COR-L47 (cell line): Measurements from ENCODE around the gene TEAD1.

Source experiments
- DNase-seq: peaks from one replicate; lab custom pipeline; 2025; lab: John Stamatoyannopoulos, UW

The TEAD1 gene

DNA sequence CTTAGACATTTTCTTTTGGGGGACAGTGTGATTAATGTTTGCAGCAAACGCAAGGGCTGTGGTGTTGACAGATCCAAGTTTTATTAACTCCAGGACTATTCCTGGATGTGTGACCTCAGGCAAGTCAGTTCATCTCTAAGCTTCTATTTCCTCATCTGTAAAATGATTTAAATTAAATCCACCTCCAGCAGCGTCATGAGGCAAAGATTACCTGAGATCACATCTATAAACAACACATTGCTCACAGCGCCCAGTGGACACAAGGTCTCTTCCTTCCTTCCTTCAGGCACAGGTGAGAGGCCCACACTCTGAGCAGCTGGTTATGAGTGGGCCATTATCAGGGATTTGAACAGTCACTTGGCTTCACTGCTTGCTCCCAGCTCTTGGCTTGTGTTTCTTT is 223.6 kb downstream of the TEAD1 start:
- DNase-seq, result no peak

DNA sequence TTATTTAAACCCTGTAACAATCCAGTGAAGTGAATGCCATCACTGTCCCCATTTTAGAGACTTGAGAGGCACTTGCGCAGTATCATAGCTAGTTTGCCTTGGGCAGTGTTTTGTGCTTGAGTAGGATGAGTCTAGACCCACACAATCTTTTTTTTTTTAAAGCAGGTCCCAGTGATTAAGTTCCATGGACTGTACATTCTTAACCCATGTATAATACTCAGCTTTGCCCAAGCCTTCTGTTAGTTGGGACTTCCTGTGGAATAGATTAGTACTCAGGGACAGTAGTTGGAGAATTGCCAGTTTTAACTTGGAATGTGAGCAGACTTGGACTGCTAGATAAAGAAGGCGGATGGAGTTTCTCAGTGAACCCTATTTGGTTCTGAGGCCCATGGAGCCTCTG is 226.3 kb downstream of the TEAD1 start:
- DNase-seq, result no peak

DNA sequence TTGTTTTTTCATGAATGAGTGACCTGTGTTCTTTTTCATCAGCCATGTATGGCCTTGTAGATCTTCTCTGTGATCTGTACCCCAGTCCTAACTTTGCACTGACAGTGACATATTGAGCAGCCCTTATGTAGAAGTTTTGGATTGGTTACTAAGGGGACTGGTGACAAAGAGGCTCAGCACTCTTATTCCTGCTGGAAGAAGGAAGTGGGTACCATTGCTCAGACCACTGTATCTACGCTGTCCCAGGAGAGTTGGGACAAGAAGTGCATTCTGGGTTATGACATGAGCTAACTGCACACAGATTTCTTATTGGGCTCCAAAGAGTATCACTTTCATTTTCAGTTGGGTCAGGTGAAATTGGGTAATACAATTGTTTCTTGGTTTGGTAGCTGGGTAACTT is 227.1 kb downstream of the TEAD1 start:
- DNase-seq, result no peak

DNA sequence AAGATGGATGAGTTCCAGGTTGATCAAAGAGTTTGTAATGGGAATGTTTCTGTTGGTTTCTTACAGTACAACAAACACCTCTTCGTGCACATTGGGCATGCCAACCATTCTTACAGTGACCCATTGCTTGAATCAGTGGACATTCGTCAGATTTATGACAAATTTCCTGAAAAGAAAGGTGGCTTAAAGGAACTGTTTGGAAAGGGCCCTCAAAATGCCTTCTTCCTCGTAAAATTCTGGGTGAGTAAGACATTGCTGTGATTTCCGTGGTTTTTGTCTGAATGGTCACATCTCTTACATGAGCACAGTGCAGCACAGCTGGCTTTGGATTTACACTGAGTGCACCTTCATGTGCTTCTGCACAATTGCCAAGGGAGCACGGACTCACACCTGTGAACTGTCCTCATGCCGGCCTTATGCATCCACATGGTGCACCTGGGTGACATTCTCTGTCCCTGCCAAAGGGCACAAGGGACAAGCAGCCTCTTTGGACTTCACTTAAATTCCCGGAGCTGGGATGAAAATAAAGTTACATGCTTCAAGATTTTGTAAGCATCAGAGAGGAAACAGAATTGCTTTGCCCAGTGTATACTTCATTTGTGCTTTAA is 227.8 kb downstream of the TEAD1 start:
- DNase-seq, result no peak

DNA sequence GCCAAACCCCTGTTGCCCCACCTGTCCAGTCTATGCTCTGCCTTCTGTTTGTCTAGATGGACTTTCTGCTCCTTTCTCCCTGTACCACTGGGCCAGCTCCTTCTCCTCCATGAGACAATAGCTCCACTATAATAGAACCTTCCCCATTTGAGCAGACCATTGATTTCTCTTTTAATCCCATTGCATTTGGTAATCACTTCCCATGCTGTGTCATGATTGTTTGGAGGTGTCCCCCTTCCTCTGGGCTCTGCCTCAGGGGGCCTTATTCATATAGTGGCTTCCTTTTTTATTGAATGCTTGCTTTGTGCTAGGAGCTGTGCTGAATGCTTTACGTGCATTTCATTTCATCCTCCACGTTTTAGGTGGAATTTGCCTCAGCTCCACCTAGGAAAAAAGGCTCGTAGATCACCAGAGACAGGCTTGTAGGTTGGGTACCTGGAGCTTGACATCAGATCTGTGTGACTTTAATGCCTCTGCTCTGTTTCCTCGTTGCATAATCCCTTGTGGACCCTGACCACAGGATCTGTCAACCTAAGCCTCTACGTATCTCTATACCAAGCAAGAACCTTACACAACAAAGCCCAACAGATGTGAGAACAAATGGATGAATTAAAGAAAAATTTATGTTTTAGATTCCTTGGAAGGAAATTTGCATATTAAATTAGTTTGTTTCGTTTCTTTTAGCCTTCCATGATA is 228.7 kb downstream of the TEAD1 start:
- DNase-seq, result no peak

DNA sequence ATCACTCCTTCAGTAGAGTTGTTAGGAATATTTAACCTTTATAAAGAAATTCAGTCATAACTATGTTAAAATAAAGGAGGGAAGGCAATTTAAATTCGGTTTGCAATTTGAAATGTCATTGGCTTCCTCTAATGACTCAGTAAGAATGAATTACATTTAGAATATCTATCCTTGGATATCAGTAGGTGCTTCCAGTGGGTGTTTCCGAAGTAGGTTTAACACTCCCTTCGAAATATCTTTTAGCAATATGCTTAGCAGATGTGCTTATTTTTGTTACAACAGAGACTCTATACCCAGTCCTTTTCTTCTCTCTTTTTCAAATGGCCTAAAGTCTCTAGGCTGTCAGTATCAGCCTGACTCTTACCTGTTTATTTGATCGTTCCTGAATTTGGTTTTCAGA is 231.2 kb downstream of the TEAD1 start:
- DNase-seq, result no peak

DNA sequence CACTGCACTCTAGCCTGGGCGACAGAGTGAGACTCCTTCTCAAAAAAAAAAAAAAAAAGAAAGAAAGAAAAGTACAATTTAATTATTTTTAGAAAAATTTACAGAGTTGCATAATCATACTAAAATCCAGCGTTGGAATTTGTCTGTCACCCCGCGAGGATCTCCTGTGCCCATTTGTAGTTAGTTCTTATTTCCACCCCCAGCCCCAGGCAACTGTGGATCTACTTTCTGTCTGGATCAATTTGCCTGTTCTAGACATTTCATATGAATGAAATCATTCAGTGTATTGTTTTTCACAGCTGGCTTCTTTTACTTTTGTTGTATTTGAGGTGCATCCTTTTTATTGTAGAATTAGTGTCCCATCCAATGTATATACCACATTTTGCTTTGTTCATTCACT is 232.3 kb downstream of the TEAD1 start:
- no peak for DNase-seq

DNA sequence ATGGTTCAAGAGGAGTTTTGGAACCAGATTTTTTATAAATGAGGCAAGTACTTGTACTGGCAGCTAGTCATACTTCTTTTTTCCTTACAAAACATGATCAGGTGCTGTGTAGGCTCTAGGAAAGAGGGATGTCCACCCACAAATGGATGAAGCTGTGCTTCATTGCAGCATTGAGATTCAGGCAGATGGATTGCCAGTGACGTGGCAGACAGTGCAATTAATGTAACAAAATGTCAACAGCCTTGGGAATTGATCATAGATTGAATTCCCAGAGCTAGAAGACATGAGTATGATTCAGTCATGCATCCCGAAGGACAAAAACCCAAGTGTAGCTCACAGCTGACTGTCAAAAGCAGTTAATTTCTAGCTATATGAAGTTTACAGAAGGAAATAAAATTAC is 235.7 kb downstream of the TEAD1 start:
- DNase-seq, result no peak

DNA sequence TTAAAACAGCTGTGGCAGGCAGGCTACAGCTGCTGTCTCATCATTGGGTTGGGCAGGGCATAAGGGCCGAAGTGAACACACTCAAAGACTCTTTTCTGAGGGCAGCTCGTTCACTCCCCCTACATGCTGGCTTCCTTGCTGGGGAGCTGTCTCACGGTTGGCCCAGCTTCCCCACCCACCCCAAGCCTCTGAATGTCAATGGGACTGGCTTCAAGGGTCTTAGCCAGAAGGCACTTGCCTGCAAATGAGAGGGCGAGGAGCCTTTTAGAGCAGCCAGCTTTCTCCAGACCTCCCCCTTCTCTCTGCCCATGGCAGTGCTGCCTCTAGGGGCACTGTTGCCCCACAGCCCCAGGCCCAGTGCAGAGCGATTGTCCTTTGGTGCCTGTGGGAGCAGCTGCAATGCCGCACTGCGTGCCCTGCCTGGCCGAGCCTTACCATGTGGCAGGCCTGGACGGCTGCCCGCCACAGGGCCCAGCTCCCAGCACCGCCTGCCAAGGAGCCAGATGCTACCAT is 240.2 kb downstream of the TEAD1 start:
- DNase-seq, result no peak

DNA sequence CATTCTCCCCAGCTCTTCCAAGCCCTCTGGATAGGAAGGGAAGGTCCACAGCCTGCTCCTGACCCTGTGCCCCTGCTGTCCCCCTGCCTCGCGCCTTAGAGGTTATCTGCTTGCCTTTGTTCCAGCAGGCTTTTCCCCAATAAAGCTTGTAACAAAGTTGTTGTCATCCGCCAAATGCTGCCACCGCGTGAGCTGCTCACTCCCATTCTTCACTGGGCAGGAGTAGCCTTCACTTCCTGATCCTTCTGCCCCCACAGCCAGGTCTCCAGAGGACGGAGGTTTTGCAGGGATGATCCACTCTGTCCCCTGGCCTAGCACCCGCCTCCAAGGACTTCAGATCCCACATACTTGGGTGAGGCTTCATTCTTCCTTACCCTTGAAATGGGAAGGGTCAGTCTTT is 240.9 kb downstream of the TEAD1 start:
- DNase-seq, result no peak

DNA sequence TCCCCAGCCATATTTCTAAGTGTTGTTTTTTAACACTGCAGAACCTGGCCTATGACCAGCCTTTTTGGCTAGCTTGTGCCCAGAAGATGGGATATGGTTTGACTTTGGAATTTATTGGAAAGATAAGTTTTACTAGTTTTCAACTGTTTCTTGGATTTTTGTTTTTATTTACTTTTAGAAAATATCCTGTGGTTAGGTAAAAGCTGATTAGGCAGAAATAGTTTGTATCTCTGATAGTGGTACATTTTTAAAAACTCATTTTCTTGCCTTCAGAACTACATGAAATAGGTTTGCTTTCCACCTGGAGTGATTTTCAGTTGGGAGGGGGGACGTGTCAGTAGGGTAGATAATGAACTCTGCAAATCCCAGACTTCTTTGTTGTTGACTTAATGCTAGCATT is 243.6 kb downstream of the TEAD1 start:
- no peak for DNase-seq

DNA sequence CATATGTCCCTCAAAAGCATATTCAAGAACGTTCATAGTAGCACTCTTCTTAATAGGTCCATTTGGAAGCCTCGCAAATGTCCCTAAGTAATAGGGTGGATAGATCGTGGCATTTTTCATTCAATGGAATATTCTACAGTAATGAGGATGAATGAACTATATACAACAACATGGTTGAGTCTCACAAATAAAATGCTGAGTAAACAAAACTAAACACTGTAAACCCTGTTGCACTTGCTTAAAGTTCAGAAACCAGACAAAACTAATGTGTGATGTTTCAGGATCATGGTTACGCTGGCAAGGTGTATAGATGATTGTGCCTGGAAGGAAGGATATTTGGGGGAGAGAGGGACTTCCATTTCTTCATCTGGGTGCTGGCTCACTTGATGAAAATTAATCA is 244.4 kb downstream of the TEAD1 start:
- no peak for DNase-seq

DNA sequence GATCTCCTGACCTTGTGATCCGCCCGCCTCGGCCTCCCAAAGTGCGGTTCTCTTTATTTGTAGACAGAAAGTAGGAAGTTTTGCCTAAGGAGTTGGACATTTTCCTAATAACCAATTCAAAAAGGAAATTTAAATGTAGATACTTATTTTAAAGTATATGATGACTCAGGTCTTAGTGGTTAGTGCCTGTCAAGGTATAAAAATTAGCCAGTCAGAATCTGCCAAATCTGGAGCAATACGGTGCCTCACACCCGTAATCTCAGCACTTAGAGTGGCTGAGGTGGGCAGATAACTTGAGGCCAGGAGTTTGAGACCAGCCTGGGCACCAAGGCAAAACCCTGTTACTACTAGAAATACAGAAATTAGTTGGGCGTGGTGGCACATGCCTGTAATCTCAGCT is 248.2 kb downstream of the TEAD1 start:
- no peak for DNase-seq

DNA sequence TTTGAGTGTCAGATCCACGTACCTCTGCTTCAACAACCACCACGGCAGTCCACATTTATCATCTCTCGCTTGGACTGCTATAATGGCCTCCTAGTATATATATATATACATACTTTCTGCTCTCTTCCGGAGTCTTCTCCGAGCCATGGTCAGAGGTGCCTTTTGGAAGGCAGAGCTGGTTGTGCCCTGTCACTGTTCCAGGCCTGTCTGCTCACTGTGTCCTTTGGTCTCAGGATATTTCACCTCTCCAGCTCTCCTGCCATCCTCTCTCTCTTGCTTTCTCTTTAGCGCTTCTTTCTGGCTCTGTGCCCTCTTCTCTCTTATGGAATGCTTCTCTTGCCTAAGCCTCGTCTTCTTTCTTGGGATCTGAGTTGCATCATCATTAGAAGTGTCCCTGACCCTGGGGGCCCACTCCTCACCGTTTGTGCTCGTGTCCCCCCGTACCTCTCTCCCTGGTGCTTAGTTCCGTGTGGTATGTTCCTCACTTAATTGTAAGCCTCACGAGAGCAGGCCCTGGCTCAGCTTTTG is 248.8 kb downstream of the TEAD1 start:
- no peak for DNase-seq

DNA sequence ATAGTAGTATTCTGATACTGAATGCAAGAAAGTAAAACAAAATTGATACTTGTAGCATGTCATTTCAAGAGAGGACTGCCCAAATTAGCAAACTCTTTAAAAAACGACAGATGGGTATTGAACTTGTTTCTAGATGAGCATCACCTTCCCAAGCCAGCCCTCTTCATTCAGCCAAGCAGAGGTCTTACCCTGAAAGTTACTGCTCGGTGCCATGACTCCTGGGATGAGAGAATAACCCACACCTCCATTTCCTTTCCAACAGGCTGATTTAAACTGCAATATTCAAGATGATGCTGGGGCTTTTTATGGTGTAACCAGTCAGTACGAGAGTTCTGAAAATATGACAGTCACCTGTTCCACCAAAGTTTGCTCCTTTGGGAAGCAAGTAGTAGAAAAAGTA is 250.4 kb downstream of the TEAD1 start:
- DNase-seq, result no peak

DNA sequence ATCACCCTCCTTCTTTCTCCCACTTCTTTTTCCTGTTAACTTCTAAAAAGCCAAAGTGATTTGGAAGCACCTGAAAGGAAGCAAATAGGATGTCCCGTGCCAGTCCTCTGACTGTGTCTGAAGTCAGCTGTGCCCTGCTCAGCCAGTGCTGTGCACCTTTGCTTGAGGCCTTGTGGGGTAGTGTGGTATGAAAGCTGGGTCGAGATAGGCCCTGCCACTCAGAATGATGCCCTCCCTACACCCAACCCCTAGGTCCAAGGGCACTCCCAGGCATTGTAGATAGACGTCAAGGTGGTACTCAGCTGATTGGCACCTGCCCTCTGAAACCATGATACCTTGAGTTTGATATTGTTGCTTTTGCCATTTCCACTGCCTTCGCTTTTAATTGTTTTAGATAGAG is 251.3 kb downstream of the TEAD1 start:
- no peak for DNase-seq

DNA sequence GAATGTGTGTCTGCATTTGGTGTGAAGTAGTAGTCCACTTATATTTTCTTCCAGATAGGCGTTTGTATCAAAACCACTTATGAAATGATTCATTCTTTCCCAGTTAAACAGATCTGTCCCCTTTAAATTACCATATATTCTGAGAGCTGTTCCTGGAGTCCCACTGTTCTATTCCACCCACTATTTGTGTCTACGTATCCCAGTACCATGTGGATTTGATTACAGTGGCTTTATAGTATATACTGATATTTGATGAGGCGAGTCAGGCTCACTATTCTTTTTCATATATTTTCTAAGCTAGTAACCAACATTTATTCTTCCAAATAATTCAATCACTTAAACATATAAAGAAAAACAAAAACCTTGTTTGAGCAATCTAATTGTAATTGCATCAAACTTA is 253.0 kb downstream of the TEAD1 start:
- no peak for DNase-seq

DNA sequence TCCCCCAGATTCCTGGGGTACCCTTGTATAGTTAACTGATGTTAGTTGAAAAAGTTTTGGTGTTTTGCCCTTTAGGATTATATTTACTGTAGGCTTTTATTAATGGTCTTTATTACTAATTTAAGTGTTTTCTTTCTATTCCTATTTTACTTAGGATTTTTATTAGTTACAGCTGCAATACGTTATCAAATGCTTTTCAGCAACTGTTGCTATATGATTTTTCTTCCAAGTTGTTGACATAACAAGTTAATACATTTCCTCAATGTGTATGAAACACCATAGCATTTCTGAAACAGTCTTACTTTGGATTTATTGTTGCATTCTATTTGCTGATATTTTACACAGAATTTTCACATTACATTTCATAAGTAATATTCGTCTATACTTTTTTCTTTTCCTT is 253.7 kb downstream of the TEAD1 start:
- DNase-seq, result no peak

DNA sequence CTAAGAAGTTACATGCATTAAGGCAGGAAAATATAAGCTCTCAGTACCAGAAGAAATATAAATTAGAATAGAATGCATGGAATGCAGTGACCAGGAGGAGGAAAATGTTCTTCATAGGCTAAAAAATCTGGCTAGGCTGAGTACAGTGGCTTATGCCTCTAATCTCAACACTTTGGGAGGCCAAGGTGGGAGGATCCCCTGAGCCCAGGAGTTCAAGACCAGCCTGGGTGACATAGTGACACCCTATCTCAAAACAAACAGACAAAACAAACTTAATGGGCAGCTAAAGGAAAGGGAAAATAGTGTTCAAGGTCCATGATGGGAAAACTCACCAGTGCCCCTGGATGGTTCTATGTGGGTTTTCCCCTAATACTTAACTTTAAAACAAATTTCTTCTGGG is 256.6 kb downstream of the TEAD1 start:
- DNase-seq, result no peak

DNA sequence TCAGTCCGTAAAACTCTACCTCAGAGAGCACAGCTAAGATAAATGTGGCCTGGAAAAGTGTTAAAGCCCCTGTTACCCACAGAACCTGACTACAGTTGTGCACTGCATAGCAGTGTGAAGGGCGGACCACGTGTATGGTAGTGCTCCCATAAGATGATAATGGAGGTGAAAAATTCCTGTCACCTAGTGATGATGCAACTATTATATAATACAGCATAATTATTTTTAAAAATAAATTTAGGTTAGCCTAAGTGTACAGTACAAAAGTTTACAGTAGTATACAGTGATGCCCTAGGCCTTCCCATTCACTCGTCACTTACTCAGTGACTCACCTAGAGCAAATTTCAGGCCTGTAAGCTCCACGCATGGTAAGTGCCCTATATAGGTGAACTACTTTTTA is 258.3 kb downstream of the TEAD1 start:
- DNase-seq, result no peak

DNA sequence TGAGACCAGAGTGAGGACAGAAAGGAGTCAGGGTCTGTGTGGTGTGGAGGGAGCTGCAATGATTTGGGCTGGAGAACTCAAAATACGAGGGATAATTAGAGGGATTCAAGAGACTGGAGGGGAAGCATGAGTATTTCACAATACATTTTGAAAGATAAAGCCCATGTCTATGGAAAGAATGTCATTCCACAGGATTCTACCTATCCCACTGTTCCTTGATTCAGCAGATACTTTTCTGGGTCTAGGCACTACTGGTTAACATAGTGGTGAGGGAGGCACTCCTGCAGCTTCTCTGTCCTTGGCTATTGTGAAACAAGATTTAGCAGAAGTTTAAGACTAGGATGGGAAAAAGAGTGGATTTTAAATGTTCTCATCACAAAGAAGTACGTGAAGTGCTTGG is 262.0 kb downstream of the TEAD1 start:
- no peak for DNase-seq

DNA sequence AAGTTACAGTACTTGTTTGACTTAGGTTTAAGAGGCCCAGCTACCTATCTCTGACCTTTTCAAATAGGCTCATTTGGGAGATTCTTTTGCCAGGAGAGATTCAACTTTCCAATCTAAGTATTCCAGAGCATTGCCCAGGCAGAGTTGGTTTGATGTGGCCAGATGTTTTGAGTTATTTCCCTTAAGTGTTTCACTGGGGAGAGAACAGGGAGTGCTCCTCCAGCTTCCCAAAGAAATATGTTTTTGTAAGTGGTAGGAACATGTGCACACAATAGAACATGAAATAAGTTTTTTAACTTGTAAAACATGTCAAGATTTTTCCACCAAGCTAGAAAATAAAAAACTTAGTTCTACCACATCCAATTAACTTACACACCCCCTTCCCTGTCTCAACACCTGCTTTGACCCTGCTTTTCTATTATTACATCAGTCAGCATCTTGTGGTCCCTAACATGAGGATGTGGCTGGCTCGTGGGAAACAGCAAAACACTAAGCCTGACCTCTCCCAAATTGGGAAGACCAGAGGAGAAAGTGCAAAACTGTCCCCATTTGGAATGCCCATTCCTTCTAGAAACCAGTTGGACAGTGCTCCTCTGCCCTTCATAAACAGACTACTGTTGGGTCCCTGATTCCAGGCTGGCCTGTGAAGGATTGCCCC is 264.5 kb downstream of the TEAD1 start:
- DNase-seq, result no peak

DNA sequence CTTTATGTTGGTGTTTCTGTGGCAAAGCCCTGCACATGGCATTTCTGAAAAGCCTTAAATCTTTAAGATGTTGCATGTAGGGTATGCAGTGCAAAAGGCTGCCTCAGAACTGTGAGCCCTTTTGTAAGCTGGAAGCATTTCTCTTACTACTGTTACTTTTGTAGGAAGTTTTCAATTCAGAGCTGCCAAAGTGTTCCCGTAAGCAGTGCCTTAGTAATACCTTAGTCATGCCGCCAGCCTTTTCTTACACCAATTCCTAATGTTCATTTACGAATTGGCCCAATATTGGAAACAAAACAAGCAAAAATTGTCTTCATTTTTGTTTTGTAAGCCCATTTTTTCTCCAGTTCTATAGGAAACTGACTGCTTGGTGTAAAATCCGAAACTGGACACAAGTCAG is 267.4 kb downstream of the TEAD1 start:
- DNase-seq, result no peak
